ENCODE measurements around the gene ZNF148.

Gene ZNF148

GRCh38 chr3:125358923-125359322, 16.2 kb downstream of the ZNF148 start:
- Histone ChIP-seq H3K9me3 (no peaks in the 10 kb centered on the region), H3K27me3 (no peaks in the 10 kb centered on the region), H3K4me1 (peaks cover 0 to 40% (median 21%) of the 10 kb centered on the region in 4 donors), H3K27ac (no peak overlapping the region), H3K4me3 (no peak overlapping the region), H3K36me3 (no peaks in the 10 kb centered on the region)
- no peak for TF ChIP-seq CTCF (IDR thresholded peaks at IDR 0.05)
- no peak for DNase-seq
- intact Hi-C loops (cut with DNase I; ENCODE audit: low total_unique reads), result no loop called here

- no peak for TF ChIP-seq CTCF (IDR thresholded peaks at IDR 0.05)
- no peaks in the 10 kb centered on the region for H3K27me3 ChIP-seq
- intact Hi-C loops (cut with DNase I; ENCODE audit: low total_unique reads), result no loop called here
- peaks cover 0 to 49% (median 23%) of the 10 kb centered on the region in 4 donors for H3K4me1 ChIP-seq
- peak overlapping the region; percentile 83 to 87 for H3K27ac ChIP-seq
- H3K4me3 ChIP-seq, result peak overlapping the region; percentile 61 to 69
- H3K36me3 ChIP-seq, result no peaks in the 10 kb centered on the region
- DNase-seq, result no peak
- no peaks in the 10 kb centered on the region for H3K9me3 ChIP-seq
These were observed 17.3 kb downstream of the ZNF148 start for GRCh38 chr3:125357837-125358236.

GRCh38 chr3:125357032-125357658, 18.0 kb downstream of the ZNF148 start:
- TF ChIP-seq CTCF (IDR thresholded peaks at IDR 0.05), result no peak
- no peaks in the 10 kb centered on the region for H3K36me3 ChIP-seq
- intact Hi-C loops (cut with DNase I; ENCODE audit: low total_unique reads), result no loop called here
- no peaks in the 10 kb centered on the region for H3K27me3 ChIP-seq
- H3K27ac ChIP-seq, result peak overlapping the region; percentile 83 to 87
- DNase-seq, result peak; percentile 62 to 78
- peak overlapping the region; percentile 61 to 69 for H3K4me3 ChIP-seq
- H3K9me3 ChIP-seq, result no peaks in the 10 kb centered on the region
- H3K4me1 ChIP-seq, result peaks cover 0 to 53% (median 24%) of the 10 kb centered on the region in 4 donors

- H3K27me3 ChIP-seq, result no peaks in the 10 kb centered on the region
- H3K27ac ChIP-seq, result peak overlapping the region; percentile 83 to 87
- no peak for TF ChIP-seq CTCF (IDR thresholded peaks at IDR 0.05)
- H3K36me3 ChIP-seq, result no peaks in the 10 kb centered on the region
- intact Hi-C loops (cut with DNase I; ENCODE audit: low total_unique reads), result no loop called here
- peak overlapping the region; percentile 61 to 69 for H3K4me3 ChIP-seq
- DNase-seq, result no peak
- peaks cover 0 to 60% (median 24%) of the 10 kb centered on the region in 4 donors for H3K4me1 ChIP-seq
- H3K9me3 ChIP-seq, result no peaks in the 10 kb centered on the region
These were observed 18.7 kb downstream of the ZNF148 start for GRCh38 chr3:125356140-125357026.

GRCh38 chr3:125353659-125354058, 21.5 kb downstream of the ZNF148 start:
- no peak overlapping the region for H3K4me3 ChIP-seq
- no peaks in the 10 kb centered on the region for H3K36me3 ChIP-seq
- H3K27ac ChIP-seq, result no peak overlapping the region
- intact Hi-C loops (cut with DNase I; ENCODE audit: low total_unique reads), result no loop called here
- DNase-seq, result no peak
- TF ChIP-seq CTCF (IDR thresholded peaks at IDR 0.05), result no peak
- H3K9me3 ChIP-seq, result no peaks in the 10 kb centered on the region
- no peaks in the 10 kb centered on the region for H3K27me3 ChIP-seq
- peaks cover 0 to 73% (median 24%) of the 10 kb centered on the region in 4 donors for H3K4me1 ChIP-seq

Data from tibial artery (tissue), 4 donors.